ENCODE results near the gene NDUFB4.

Gene NDUFB4

GRCh38 chr3:120641696-120642246, 45.6 kb downstream of the NDUFB4 start:
- no peak for DNase-seq

- DNase-seq: no peak
Measured at GRCh38 chr3:120642368-120642948, 46.3 kb downstream of the NDUFB4 start.

- no peak for DNase-seq
Measured at GRCh38 chr3:120645083-120645845, 49.1 kb downstream of the NDUFB4 start.

- no peak for DNase-seq
Measured at GRCh38 chr3:120646771-120647432, 50.8 kb downstream of the NDUFB4 start.

- no peak for DNase-seq
Measured at GRCh38 chr3:120648290-120648689, 52.2 kb downstream of the NDUFB4 start.

GRCh38 chr3:120649830-120650233, 53.7 kb downstream of the NDUFB4 start:
- no peak for DNase-seq

- DNase-seq: no peak
Measured at GRCh38 chr3:120650311-120650710, 54.2 kb downstream of the NDUFB4 start.

Measured in activated effector memory CD4-positive, alpha-beta T cell treated with Interleukin-2 at 50 U/mL for 16 hours (primary cell).